IMR-90 (cell line): ENCODE measurements around the gene MARK2. TPM values are rescaled to one million over a fixed set of nuclear protein-coding genes. Genes with fewer than 3 reads are reported as not detected.

ENCODE experiments used
- ATAC-seq: fragments of 200-7000 bp; cut with Tn5 transposase; 2 replicates; pipeline ENCODE4 v1.9.1; 2020; ENCODE audit warnings: low read depth, mild to moderate bottlenecking, moderate library complexity
- BruUV-seq: library from RNA; stranded (reverse); fragments of 400-500 nt; replicated peaks from 2 replicates; lab custom pipeline; 2021; lab: Mats Ljungman, UMichigan
- CTCF ChIA-PET: fragments of 300-600 bp; formaldehyde crosslinking; extraction: SDS; loops from one replicate; lab custom pipeline; 2021; ENCODE audit warnings: antibody characterized with exemption; lab: Yijun Ruan, JAX
- POLR2A ChIA-PET: fragments of 300-600 bp; sonication (Branson Sonifier 250); formaldehyde crosslinking; loops from one replicate; lab custom pipeline; 2022; ENCODE audit warnings: antibody characterized with exemption; ENCODE audit not compliant: unreplicated experiment; lab: Charles Lee
- DNase-seq: peaks from one replicate; pipeline ENCODE4 v3.0.0; 2013
- H2AFZ ChIP-seq: replicated peaks from 2 replicates; pipeline ENCODE3; 2013; ENCODE audit warnings: low read length, mild to moderate bottlenecking; ENCODE audit not compliant: poor library complexity
- H2AK5ac ChIP-seq: 2 replicates; pipeline ENCODE4 v1.6.1; 2013; ENCODE audit warnings: low read depth, low read length, inconsistent platforms
- H2AK9ac ChIP-seq: replicated peaks from 2 replicates; pipeline ENCODE3; 2013; ENCODE audit warnings: mild to moderate bottlenecking, low read depth, low read length, moderate library complexity; ENCODE audit not compliant: poor library complexity
- H2BK120ac ChIP-seq: 2 replicates; pipeline ENCODE4 v1.6.1; 2013; ENCODE audit warnings: low read depth, low read length, inconsistent platforms
- H2BK15ac ChIP-seq: 3 replicates; pipeline ENCODE4 v1.6.1; 2013; ENCODE audit warnings: low read depth, low read length, inconsistent platforms
- H2BK20ac ChIP-seq: 2 replicates; pipeline ENCODE4 v1.6.1; 2013; ENCODE audit warnings: low read depth, mild to moderate bottlenecking, inconsistent platforms, low read length, moderate library complexity
- H2BK5ac ChIP-seq: 2 replicates; pipeline ENCODE4 v1.6.1; 2013; ENCODE audit warnings: mild to moderate bottlenecking, low read depth, low read length, inconsistent platforms; ENCODE audit not compliant: poor library complexity, severe bottlenecking
- H3K14ac ChIP-seq: replicated peaks from 2 replicates; pipeline ENCODE4 v1.6.1; 2013; ENCODE audit warnings: low read depth, low read length, inconsistent platforms
- H3K18ac ChIP-seq: 2 replicates; pipeline ENCODE4 v1.6.1; 2013; ENCODE audit warnings: low read depth, low read length, control low read depth
- H3K23ac ChIP-seq: 2 replicates; pipeline ENCODE4 v1.6.1; 2013; ENCODE audit warnings: low read depth, low read length, inconsistent platforms
- H3K27ac ChIP-seq: 2 replicates; pipeline ENCODE4 v1.5.1; 2013; ENCODE audit warnings: mild to moderate bottlenecking, control low read depth, low read length; ENCODE audit not compliant: insufficient read depth
- H3K27me3 ChIP-seq: 2 replicates; pipeline ENCODE4 v1.6.1; 2013; ENCODE audit warnings: low read length; ENCODE audit not compliant: control insufficient read depth, insufficient read depth
- H3K36me3 ChIP-seq: 2 replicates; pipeline ENCODE4 v1.6.1; 2013; ENCODE audit warnings: low read length, mixed read lengths; ENCODE audit not compliant: control insufficient read depth, insufficient read depth
- H3K4ac ChIP-seq: 2 replicates; pipeline ENCODE4 v1.6.1; 2013; ENCODE audit warnings: low read depth, low read length, inconsistent platforms
- H3K4me1 ChIP-seq: 2 replicates; pipeline ENCODE4 v1.6.1; 2013; ENCODE audit warnings: low read length, mixed read lengths; ENCODE audit not compliant: control insufficient read depth, insufficient read depth
- H3K4me2 ChIP-seq: 2 replicates; pipeline ENCODE4 v1.6.1; 2013; ENCODE audit warnings: low read depth, mild to moderate bottlenecking, control low read depth, low read length, moderate library complexity
- H3K4me3 ChIP-seq: 2 replicates; pipeline ENCODE4 v1.5.1; 2013; ENCODE audit warnings: low read depth, mild to moderate bottlenecking, control low read depth, low read length, moderate library complexity; ENCODE audit not compliant: insufficient read depth
- H3K56ac ChIP-seq: 2 replicates; pipeline ENCODE4 v1.6.1; 2013; ENCODE audit warnings: low read length, inconsistent platforms; ENCODE audit not compliant: insufficient read depth; ENCODE audit errors: extremely low read depth
- H3K79me1 ChIP-seq, 2 experiments: 2 replicates each; pipeline ENCODE4 v1.6.1; 2013; ENCODE audit warnings: low read length in 2 of 2, inconsistent platforms in 1 of 2, low read depth in 1 of 2
- H3K9ac ChIP-seq: 2 replicates; pipeline ENCODE4 v1.6.1; 2013; ENCODE audit warnings: low read depth, low read length, control low read depth
- H3K9me1 ChIP-seq: 2 replicates; pipeline ENCODE4 v1.6.1; 2013; ENCODE audit warnings: low read length, inconsistent platforms; ENCODE audit not compliant: insufficient read depth
- H3K9me3 ChIP-seq: 2 replicates; pipeline ENCODE4 v1.6.1; 2013; ENCODE audit warnings: low read length; ENCODE audit not compliant: control insufficient read depth, insufficient read depth
- H4K20me1 ChIP-seq: 2 replicates; pipeline ENCODE4 v1.6.1; 2013; ENCODE audit warnings: low read length, inconsistent platforms; ENCODE audit not compliant: insufficient read depth
- H4K5ac ChIP-seq: 2 replicates; pipeline ENCODE4 v1.6.1; 2013; ENCODE audit warnings: mild to moderate bottlenecking, low read depth, low read length, control low read depth
- H4K8ac ChIP-seq, 2 experiments: 2 replicates each; pipeline ENCODE4 v1.6.1; 2013; ENCODE audit warnings: low read depth in 2 of 2, low read length in 2 of 2, control low read depth in 1 of 2, inconsistent platforms in 1 of 2
- H4K91ac ChIP-seq: 2 replicates; pipeline ENCODE4 v1.6.1; 2013; ENCODE audit warnings: low read depth, low read length, inconsistent platforms; ENCODE audit not compliant: insufficient read depth
- BHLHE40 ChIP-seq: fragments of 150-350 bp; IDR thresholded peaks from 2 replicates; pipeline ENCODE4 v1.6.1; 2016; ENCODE audit warnings: mild to moderate bottlenecking, low read depth, low read length
- CHD1 ChIP-seq: IDR thresholded peaks from 2 replicates; pipeline ENCODE4 v1.6.1; 2012; ENCODE audit warnings: low read depth, low read length, improper control_type of control experiment
- FOS ChIP-seq: fragments of 150-350 bp; IDR thresholded peaks from 2 replicates; pipeline ENCODE4 v1.6.1; 2016; ENCODE audit warnings: low read depth, low read length
- MAFK ChIP-seq: IDR thresholded peaks from 2 replicates; pipeline ENCODE4 v1.6.1; 2012; ENCODE audit warnings: low read depth, low read length, improper control_type of control experiment
- MAZ ChIP-seq: IDR thresholded peaks from 2 replicates; pipeline ENCODE4 v1.6.1; 2012; ENCODE audit warnings: low read depth, mild to moderate bottlenecking, low read length, improper control_type of control experiment, moderate library complexity, borderline replicate concordance
- MXI1 ChIP-seq: IDR thresholded peaks from 2 replicates; pipeline ENCODE4 v1.6.1; 2012; ENCODE audit warnings: low read depth, mild to moderate bottlenecking, low read length, moderate library complexity, borderline replicate concordance
- NFE2L2 ChIP-seq: fragments of 150-350 bp; IDR thresholded peaks from 2 replicates; pipeline ENCODE4 v1.6.1; 2016; ENCODE audit warnings: low read depth, mild to moderate bottlenecking, low read length
- RAD21 ChIP-seq: IDR thresholded peaks from 2 replicates; pipeline ENCODE4 v1.6.1; 2012; ENCODE audit warnings: low read length, improper control_type of control experiment
- RCOR1 ChIP-seq: IDR thresholded peaks from 2 replicates; pipeline ENCODE4 v1.6.1; 2012; ENCODE audit warnings: mild to moderate bottlenecking, low read length, improper control_type of control experiment; ENCODE audit not compliant: insufficient replicate concordance
- RFX5 ChIP-seq: IDR thresholded peaks from 2 replicates; pipeline ENCODE4 v1.8.0; 2012; ENCODE audit warnings: low read depth, mild to moderate bottlenecking, low read length, moderate library complexity
- SMC3 ChIP-seq: fragments of 150-350 bp; IDR thresholded peaks from 2 replicates; pipeline ENCODE4 v1.6.1; 2016; ENCODE audit warnings: low read depth, mild to moderate bottlenecking, antibody characterized with exemption, low read length, moderate library complexity
- WGBS, 2 experiments: methylation state at CpG; one replicate each; pipeline versions ENCODE4 v1.1.5 to v1.1.7; 2013; ENCODE audit warnings: missing lambda C conversion rate in 2 of 2; ENCODE audit not compliant: insufficient read length in 1 of 2; ENCODE audit errors: extremely low coverage in 2 of 2; 5-methylcytosine and 5-hydroxymethylcytosine counted together
- dilution Hi-C: fragments of 300-500 bp; cut with HindIII; formaldehyde crosslinking; loops from one replicate; pipeline ENCODE4 v1.14.3; 2018; ENCODE audit warnings: low sequenced_read_pairs; ENCODE audit not compliant: unreplicated experiment
- in situ Hi-C: fragments of 300-500 bp; cut with MboI; formaldehyde crosslinking; loops from 3 replicates; pipeline ENCODE4 v1.14.3; 2019; ENCODE audit warnings: low sequenced_read_pairs, inconsistent platforms, mixed read lengths
- intact Hi-C: fragments of 100-400 bp; cut with micrococcal nuclease; formaldehyde crosslinking; loops from 2 replicates; pipeline ENCODE4 v1.10.0; 2022
- polyA plus RNA-seq, 3 experiments: library from polyadenylated mRNA; depleted of rRNA; stranded (reverse); fragments of >200 nt; gene quantifications; 2 replicates each; pipeline ENCODE4 v1.2.3, GENCODE V29; 2012; ENCODE audit warnings: low replicate concordance in 1 of 3
- total RNA-seq: library from RNA; depleted of rRNA; stranded (reverse); fragments of >200 nt; gene quantifications from 2 replicates; pipeline ENCODE4 v1.2.3, GENCODE V29; 2012
- TF ChIP-seq, protein P1 (sequence below): fragments of 150-350 bp; IDR thresholded peaks from 2 replicates; pipeline ENCODE4 v1.6.1; 2017; ENCODE audit warnings: mild to moderate bottlenecking, antibody characterized with exemption, low read length, low read depth
- TF ChIP-seq, protein P2 (sequence below): conservative IDR thresholded peaks from 2 replicates; pipeline ENCODE4 v1.5.1; 2012; ENCODE audit warnings: mild to moderate bottlenecking, low read depth, low read length, improper control_type of control experiment

MARK2 gene
- total and polyA plus RNA-seq, 2 of the 4 experiments (the other 2 are of a cell fraction) = 6.6 to 17.3 TPM

DNA sequence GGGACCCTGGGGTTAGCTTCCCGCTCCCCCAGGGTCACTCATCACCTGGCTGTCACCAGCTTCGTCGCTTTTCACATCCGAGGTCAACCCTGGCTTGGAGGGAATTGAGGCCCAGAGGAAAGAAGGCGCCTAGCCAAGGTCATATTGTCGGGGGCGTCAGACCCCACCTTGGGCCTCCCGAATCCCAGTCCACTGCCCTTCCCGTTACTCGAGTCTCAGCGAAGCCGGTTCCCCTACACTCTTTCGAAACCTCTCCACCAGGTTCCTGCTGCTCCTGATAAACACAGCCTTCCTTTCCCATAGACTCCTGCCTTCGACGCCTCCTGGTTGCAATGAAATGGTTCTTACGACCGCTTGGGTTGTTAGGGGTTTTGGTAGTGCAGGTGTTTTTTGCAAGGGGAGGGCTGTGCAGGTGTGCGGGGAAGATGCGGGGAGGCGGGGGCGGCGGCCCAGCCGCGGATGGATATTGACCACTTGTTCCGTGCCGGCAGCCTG, 100.5 kb downstream of the MARK2 start:
- H2BK5ac ChIP-seq = no peak overlapping the region
- peak overlapping the region; percentile 12; the same call in 1 of the 2 replicates for H4K91ac ChIP-seq
- peak overlapping the region; percentile 83 for H3K4ac ChIP-seq
- peak overlapping the region; percentile 13; the same call in 1 of the 2 replicates for H2BK120ac ChIP-seq
- DNase-seq = no peak
- H4K20me1 ChIP-seq = peaks cover 3% of the 10 kb centered on the region
- peak overlapping the region; percentile 81 for H3K27ac ChIP-seq
- dilution Hi-C loops = no loop called here
- no peak overlapping the region; the same call in 1 of the 2 replicates for H4K5ac ChIP-seq
- H3K4me3 ChIP-seq = peak overlapping the region; percentile 90
- ChIA-PET CTCF (no interaction called here), POLR2A (no interaction called here)
- no peak overlapping the region for H3K18ac ChIP-seq
- peak overlapping the region; percentile 79; the same call in 1 of the 2 replicates for H2AK5ac ChIP-seq
- no peaks in the 10 kb centered on the region; the same call in 1 of the 2 replicates for H3K9me1 ChIP-seq
- H3K27me3 ChIP-seq = no peaks in the 10 kb centered on the region
- ATAC-seq = no peak
- H3K9me3 ChIP-seq = no peaks in the 10 kb centered on the region
- H2BK15ac ChIP-seq = no peak overlapping the region
- H3K4me1 ChIP-seq = no peaks in the 10 kb centered on the region
- H3K4me2 ChIP-seq = peak overlapping the region; percentile 99
- H3K14ac ChIP-seq = peak overlapping the region; percentile 95
- peaks cover 23 to 48% of the 10 kb centered on the region in 2 experiments for H3K79me1 ChIP-seq
- H2AK9ac ChIP-seq = peak overlapping the region; percentile 96
- intact Hi-C loops = loop anchor here (2.0 kb wide), 1 partner anchor 23 kb away; the partner anchor contains the start of gene RCOR2
- H2BK20ac ChIP-seq = no peak overlapping the region
- H3K23ac ChIP-seq = peak overlapping the region; percentile 81
- H3K56ac ChIP-seq = peak overlapping the region; percentile 53
- no CpG with 5 or more reads among the region's 26 CpGs for WGBS, 2 experiments
- TF ChIP-seq, protein P1, sequence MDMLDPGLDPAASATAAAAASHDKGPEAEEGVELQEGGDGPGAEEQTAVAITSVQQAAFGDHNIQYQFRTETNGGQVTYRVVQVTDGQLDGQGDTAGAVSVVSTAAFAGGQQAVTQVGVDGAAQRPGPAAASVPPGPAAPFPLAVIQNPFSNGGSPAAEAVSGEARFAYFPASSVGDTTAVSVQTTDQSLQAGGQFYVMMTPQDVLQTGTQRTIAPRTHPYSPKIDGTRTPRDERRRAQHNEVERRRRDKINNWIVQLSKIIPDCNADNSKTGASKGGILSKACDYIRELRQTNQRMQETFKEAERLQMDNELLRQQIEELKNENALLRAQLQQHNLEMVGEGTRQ = no peak
- TF ChIP-seq RAD21 (no peak; the same call in 1 of the 2 replicates), MAZ (no peak), SMC3 (no peak), RFX5 (no peak), NFE2L2 (no peak), RCOR1 (no peak), FOS (no peak), MXI1 (no peak), MAFK (no peak), BHLHE40 (no peak), CHD1 (no peak)
- TF ChIP-seq, protein P2, sequence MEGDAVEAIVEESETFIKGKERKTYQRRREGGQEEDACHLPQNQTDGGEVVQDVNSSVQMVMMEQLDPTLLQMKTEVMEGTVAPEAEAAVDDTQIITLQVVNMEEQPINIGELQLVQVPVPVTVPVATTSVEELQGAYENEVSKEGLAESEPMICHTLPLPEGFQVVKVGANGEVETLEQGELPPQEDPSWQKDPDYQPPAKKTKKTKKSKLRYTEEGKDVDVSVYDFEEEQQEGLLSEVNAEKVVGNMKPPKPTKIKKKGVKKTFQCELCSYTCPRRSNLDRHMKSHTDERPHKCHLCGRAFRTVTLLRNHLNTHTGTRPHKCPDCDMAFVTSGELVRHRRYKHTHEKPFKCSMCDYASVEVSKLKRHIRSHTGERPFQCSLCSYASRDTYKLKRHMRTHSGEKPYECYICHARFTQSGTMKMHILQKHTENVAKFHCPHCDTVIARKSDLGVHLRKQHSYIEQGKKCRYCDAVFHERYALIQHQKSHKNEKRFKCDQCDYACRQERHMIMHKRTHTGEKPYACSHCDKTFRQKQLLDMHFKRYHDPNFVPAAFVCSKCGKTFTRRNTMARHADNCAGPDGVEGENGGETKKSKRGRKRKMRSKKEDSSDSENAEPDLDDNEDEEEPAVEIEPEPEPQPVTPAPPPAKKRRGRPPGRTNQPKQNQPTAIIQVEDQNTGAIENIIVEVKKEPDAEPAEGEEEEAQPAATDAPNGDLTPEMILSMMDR = no peak
- no peaks in the 10 kb centered on the region for H3K36me3 ChIP-seq
- peak overlapping the region; percentile 98 for H2AFZ ChIP-seq
- peak overlapping the region; percentile 80 to 90; a peak in 2 of 4 replicates for H4K8ac ChIP-seq
- H3K9ac ChIP-seq = peak overlapping the region; percentile 91
- in situ Hi-C loops = loop anchor here (25.0 kb wide), 1 partner anchor 452 kb away; the partner anchor contains the start of gene PLAAT5
- BruUV-seq = no TSS peak
